Islet of Langerhans (tissue), 1 donor: ENCODE data around the gene STAT5A.

Experiments used
- FAIRE-seq: peaks from one replicate; lab custom pipeline; 2011; peaks lifted over from hg19 to GRCh38; lab: Jason Lieb, UNC

STAT5A gene

GRCh38 chr17:42268236-42268635 lies 20.1 kb upstream of the STAT5A start:
- no peak for FAIRE-seq

GRCh38 chr17:42270170-42270535 lies 18.1 kb upstream of the STAT5A start:
- FAIRE-seq = no peak

DNA sequence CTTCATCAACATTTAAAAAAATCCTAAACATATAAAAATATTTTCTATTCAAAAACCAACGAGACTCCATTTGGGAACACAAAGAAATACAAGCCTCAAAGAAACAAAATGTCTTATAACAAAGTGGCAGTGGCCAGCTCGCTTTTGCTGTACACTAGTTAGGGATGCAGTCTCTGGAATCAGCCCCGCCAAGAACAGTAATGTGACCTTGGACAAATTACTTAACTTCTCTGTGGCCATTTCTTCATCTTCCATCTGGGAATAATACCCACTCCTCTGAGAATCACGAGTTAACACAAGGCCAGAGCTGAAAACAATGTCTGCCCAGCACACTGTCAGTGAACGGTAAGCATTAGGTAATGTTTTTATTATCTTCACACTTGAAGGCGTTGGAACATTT lies 17.7 kb upstream of the STAT5A start:
- FAIRE-seq = no peak

- no peak for FAIRE-seq
These were observed 17.1 kb upstream of the STAT5A start for GRCh38 chr17:42271006-42271778.

GRCh38 chr17:42271779-42272035 lies 16.6 kb upstream of the STAT5A start:
- no peak for FAIRE-seq

- FAIRE-seq = no peak
These were observed 16.0 kb upstream of the STAT5A start for GRCh38 chr17:42272162-42272907.

DNA sequence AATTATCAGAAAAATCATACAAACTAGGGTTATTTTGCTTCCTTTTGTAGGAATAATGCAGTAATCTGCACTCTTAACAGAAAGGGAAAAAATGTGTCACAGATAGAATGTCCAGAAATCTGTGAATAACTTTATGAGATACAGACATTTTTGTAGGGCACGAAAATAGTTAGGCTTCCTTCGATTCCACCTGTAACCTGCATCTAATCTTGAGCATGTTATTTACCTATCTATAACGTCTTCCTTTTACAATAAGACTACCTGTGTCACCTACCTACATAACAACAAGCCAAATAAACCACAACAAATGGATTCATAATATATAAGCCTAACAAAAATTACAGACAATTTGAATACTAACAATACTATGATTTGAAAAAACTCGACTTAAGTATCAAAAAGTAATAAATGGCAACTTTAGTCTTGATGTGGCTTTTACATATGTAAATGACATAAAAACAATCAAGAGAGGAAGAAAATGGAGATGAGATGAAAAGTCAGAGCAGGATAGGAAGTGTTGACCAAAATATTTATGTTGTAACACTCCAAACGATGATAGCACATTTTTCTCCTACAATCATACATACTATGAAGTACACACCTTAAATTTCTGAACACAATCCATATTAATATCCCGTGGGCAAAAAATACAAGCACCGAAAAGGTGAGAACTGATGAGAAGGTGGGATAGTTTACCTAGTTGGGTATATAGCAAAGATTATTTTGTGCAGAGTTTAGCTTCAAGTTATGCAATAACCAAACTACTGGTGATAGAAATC lies 14.6 kb upstream of the STAT5A start:
- FAIRE-seq = no peak

- FAIRE-seq = no peak
These were observed 14.1 kb upstream of the STAT5A start for GRCh38 chr17:42274253-42274542.

GRCh38 chr17:42274812-42275526 lies 13.3 kb upstream of the STAT5A start:
- no peak for FAIRE-seq

DNA sequence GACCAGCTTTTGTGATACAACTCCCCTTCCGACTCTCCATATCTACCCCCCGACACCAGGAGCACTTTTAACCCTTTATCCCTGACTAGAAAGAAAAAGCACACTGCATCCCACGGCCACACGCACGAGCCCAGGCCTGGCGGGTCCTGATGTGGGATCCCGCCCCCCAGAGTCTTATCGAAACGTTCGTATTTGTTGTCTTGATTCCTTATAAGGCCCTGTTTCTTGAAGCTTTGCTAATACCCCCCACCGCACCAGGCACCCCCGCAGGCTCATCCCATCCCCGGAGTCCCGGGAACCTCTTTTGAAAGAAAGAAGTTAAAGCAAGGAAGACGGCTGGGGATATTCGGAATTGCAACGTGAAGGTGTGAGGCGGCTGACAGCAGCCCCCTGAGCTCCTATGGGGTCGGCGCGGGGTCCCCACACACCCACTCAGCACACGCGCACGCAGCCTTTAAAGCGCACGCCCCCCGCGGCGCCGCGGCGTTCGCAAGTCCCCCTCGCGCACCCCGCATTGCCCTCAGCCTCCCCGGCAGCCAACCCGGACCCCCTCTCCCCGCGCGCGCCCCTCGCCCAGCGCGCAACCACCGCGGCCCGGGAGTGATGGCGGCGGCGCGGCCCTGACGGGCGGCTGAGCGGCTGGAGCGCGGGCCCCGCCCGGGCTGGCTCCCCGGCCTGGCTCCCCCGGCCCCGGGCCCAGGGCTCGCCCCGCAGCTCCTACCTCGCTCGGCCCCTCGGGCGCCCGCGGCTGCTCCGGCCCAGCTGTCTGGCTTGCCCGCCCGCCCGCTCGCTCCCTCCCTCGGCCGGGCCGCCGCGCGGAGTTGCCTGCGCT lies 12.6 kb upstream of the STAT5A start:
- no peak for FAIRE-seq

DNA sequence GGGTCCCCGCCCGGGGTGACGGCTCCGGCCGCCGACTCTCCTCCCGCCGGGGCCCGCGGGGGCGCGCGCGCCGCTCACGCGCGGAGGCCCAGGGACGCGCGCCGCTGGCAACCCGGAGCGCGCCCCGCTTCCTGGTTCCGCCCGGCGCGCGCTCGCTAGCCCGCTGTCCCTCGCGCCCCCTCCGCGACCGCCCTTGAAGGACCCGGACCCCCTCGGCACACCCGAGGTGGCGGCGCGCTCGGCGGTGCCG lies 12.0 kb upstream of the STAT5A start, which contains the start of gene STAT5B:
Gene STAT5B, minus strand, starts transcription at position 33 of the 250 bp plus-strand sequence. CDS start 44,264 bp downstream, outside the sequence.
- FAIRE-seq = no peak

DNA sequence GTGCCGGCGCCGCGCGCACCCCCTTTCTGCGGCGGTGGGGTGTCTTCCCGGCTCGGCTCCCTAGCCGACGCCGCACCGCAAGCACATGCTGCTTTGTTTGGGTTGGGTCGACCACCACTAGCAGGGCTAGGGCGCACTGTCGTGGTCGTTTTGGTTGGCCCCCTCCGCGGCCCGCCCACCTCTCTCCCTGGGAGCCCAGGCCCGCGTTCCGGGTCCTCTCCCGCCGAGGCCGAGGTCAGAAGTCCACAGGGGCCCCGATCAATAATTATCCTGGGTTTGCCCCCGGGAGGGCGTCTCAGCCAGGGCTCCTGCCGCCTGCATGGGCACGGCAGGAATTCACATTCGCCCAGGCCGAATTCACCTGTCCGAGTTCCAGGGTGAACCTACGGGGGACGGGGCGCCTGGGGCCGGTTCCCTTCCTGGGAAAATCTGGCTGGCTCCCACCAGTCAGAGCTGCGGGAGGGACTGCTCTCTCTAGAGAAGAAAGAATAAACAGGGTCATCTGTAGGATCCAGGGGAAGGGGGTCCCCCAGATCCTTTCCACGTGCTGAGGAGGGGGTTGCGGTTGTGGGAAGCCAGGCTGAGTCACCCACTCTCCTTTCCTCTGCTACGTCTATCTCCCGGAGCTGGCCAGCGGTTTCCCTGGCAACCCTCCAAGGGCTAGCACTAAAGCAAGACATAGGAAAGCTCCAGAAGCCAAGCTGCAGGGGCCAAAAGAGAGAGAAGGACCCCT lies 11.5 kb upstream of the STAT5A start:
- FAIRE-seq = no peak

- FAIRE-seq = no peak
These were observed 11.0 kb upstream of the STAT5A start for GRCh38 chr17:42277342-42277712.

GRCh38 chr17:42279776-42280630 lies 8.3 kb upstream of the STAT5A start:
- no peak for FAIRE-seq

- no peak for FAIRE-seq
These were observed 6.7 kb upstream of the STAT5A start for GRCh38 chr17:42281571-42282096.

- no peak for FAIRE-seq
These were observed 5.7 kb upstream of the STAT5A start for GRCh38 chr17:42282478-42283080.

DNA sequence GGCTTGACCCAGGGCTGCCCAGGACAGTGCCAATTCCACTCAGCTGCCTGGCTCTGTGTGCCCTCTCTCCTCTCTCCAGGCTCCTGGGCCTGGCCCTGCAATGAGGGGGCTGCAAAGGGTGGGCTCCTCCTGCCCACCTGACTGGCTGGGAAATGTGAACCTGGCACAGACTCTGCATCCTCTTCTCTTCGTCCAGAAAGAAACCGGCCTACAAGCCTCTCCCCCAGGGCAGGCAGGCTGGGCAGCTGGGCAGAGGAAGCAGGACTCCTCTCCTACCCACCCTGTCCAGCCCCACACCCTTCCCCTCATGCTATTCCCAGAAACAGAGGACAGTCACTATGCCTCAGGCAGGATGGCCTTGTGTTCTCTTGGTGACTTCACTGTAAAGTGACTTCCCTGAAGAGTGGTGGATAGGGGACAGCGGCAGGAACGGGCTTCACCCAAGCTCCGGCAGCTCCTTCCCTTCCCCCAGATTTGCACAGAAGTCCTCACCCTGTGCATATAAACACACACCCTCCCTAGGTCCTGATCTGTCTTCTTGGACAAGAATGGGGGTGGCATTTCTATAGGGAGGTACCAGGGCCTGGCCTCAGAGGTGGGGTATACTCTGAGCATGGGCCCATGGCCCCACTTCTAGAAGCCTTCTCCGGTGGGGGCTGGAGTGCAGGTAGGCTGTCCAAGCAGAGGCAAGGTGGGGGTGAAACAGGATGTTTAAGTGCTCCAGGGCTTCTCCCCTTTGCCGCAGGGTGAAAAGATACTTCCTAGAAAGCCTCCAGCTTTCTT lies 4.9 kb upstream of the STAT5A start:
- no peak for FAIRE-seq

DNA sequence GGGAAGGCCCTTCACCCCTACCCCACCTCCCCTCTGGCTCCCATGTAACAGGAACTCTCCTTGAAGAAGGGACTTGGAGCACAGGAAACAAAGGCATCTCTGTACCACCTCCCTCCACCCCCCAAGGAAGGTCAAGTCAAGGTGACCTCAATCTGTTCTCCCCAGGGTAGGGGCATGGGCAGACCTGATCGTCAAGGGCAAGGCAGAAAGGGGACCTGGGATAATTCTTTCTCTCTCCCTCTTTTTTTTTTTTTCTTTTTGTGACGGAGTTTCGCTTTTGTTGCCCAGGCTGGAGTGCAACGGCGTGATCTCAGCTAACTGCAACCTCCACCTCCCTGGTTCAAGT lies 4.3 kb upstream of the STAT5A start:
- no peak for FAIRE-seq

GRCh38 chr17:42284566-42284965 lies 3.7 kb upstream of the STAT5A start:
- FAIRE-seq = no peak
